Stimulated activated CD8-positive, alpha-beta memory T cell treated with anti-CD3 and anti-CD28 coated beads, Interleukin-12 subunit alpha, Interleukin-12 subunit beta, amount 100 ng/mL, for 1 hour (primary cell): Measurements from ENCODE around the gene SPATA31E1.
"Not testable (repeated sequence)": the region's sequence is repeated elsewhere in the genome, so short reads cannot be mapped to it uniquely, and the experiment has no call there.

ENCODE experiments used
- DNase-seq: peaks from one replicate; pipeline ENCODE4 v3.0.0-alpha.2; 2020; ENCODE audit warnings: low read depth

Gene SPATA31E1

DNA sequence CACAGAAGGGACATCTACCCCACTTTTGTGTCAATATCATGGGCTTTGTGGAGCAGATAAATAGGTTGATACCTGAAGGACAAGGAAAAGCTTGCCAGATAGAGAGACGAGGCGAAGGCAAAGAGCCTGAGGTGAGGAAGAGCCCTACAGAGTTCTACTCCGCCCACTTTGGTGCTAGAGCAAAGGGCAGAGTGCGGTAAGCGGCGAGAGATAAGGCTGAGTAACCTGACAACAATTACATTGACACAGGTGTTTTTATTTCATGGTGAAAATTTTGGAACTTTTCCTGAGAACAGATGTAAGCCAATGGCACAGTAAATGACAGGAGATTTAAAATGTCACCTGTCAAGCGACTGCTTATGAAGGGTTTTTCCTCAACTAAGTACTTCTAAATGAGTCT is 51.8 kb downstream of the SPATA31E1 start:
- not testable (repeated sequence) for DNase-seq

DNA sequence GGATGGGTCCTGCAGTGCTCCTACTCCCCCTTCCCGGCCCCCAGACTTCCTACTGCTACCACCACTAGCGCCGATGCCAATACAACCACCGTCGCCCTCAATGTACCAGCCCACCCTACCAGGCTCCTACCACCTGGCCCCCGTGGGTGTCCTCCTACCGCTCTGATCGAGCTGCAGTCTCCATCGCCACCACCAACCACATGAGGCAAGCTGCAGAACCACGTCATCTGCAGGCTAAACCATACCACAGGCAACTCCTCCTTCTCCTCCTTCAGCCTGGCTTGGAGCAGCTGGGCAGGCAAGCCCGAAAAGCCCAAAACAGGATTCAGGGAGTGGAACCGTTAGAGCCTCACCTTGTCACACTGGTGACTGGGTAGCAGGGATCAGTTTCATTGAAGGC is 54.7 kb downstream of the SPATA31E1 start:
- DNase-seq = not testable (repeated sequence)

DNA sequence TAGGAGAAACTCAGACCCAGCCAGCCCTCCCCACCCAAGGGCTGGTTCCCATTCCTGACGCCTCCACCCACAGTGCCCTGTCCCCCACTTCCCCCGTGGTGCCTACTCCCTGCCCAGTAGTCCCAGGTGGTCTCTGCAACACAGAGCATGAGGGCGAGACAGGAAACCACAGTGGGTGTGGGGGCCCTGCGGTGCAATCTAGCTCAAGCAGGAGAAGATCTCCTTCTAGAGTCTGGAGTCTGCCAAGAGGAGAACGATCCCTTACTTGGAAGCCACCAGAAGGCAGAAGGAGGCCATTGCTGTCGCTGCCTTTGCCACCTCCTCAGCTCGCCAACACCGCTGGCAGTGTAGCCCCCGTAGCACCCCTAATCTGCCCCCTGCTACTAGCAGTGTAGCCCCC is 55.2 kb downstream of the SPATA31E1 start:
- not testable (repeated sequence) for DNase-seq

DNA sequence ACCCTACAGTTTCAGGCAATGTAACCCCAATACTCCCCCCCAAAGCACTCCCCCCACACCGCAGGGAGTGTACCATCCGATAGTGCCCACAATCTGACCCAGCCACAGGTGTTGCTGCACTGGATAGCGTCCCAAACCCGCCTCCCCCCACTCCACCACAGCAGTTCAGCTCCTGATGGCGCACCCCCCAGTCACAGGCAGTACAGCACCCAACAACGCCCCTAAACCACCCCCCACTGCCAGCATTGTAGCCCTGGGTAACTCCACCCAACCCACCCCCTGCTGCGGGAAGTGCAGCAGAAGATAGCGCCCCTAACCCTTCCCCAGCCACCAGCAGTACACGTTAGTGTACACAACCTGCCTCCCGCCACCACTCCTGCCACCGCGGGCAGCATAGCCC is 55.7 kb downstream of the SPATA31E1 start:
- DNase-seq = not testable (repeated sequence)
